PC-9 (cell line): ENCODE data around the gene SIPA1. TPM values are rescaled to one million over a fixed set of nuclear protein-coding genes. Genes with fewer than 3 reads are reported as not detected.

Experiments used
- BruUV-seq: library from RNA; stranded (reverse); fragments of 400-500 nt; replicated peaks from 2 replicates; lab custom pipeline; 2021; lab: Mats Ljungman, UMichigan
- CTCF ChIA-PET: fragments of 300-600 bp; sonication (Branson Sonifier 250); formaldehyde crosslinking; loops from one replicate; lab custom pipeline; 2022; ENCODE audit warnings: antibody characterized with exemption; lab: Charles Lee
- POLR2A ChIA-PET: fragments of 300-600 bp; sonication (Branson Sonifier 250); formaldehyde crosslinking; loops from one replicate; lab custom pipeline; 2022; ENCODE audit warnings: antibody characterized with exemption; ENCODE audit not compliant: unreplicated experiment; lab: Charles Lee
- DNase-seq, 2 experiments: peaks; one replicate each; pipeline versions ENCODE4 v3.0.0 to v3.0.0-alpha.2; 2015 to 2022; ENCODE audit warnings: mixed read lengths in 1 of 2
- H2AFZ ChIP-seq: fragments of 200-600 bp; sonication (generic); 2 replicates; pipeline ENCODE4 v1.8.1; 2017; ENCODE audit warnings: antibody characterized with exemption
- H3F3A ChIP-seq: fragments of 200-600 bp; sonication (generic); 2 replicates; pipeline ENCODE4 v1.8.1; 2017; ENCODE audit warnings: antibody characterized with exemption, mild to moderate bottlenecking, low read depth; ENCODE audit not compliant: insufficient read depth
- H3K27ac ChIP-seq: fragments of 200-600 bp; sonication (generic); 2 replicates; pipeline ENCODE4 v1.6.1; 2016; ENCODE audit warnings: mixed run types
- H3K27me3 ChIP-seq: fragments of 200-600 bp; sonication (generic); 2 replicates; pipeline ENCODE4 v1.6.1; 2016; ENCODE audit warnings: low read depth, mixed run types; ENCODE audit not compliant: insufficient read depth
- H3K36me3 ChIP-seq: fragments of 200-600 bp; sonication (generic); 2 replicates; pipeline ENCODE4 v1.6.1; 2016; ENCODE audit warnings: low read depth, mixed run types
- H3K4me1 ChIP-seq: fragments of 200-600 bp; sonication (generic); replicated peaks from 2 replicates; pipeline ENCODE4 v1.6.1; 2016; ENCODE audit warnings: mixed run types; ENCODE audit not compliant: insufficient read depth
- H3K4me2 ChIP-seq: fragments of 200-600 bp; sonication (generic); 2 replicates; pipeline ENCODE4 v1.6.1; 2017; ENCODE audit warnings: mixed run types
- H3K4me3 ChIP-seq: fragments of 200-600 bp; sonication (generic); 2 replicates; pipeline ENCODE4 v1.6.1; 2016; ENCODE audit warnings: mixed run types
- H3K79me2 ChIP-seq: fragments of 200-600 bp; sonication (generic); 2 replicates; pipeline ENCODE4 v1.6.1; 2017; ENCODE audit warnings: low read depth, mixed run types
- H3K9me2 ChIP-seq: fragments of 200-600 bp; sonication (generic); 2 replicates; pipeline ENCODE4 v1.8.1; 2017; ENCODE audit warnings: mild to moderate bottlenecking; ENCODE audit not compliant: insufficient read depth
- H3K9me3 ChIP-seq: fragments of 200-600 bp; sonication (generic); 2 replicates; pipeline ENCODE4 v1.8.1; 2016; ENCODE audit warnings: low read depth; ENCODE audit not compliant: insufficient read depth
- H4K20me1 ChIP-seq: fragments of 200-600 bp; sonication (generic); 2 replicates; pipeline ENCODE4 v1.8.1; 2017; ENCODE audit not compliant: insufficient read depth
- EZH2 ChIP-seq: fragments of 200-600 bp; sonication (generic); IDR thresholded peaks from 2 replicates; pipeline ENCODE4 v1.8.0; 2017; ENCODE audit warnings: antibody characterized with exemption, low read depth
- intact Hi-C: fragments of 100-400 bp; cut with micrococcal nuclease; formaldehyde crosslinking; loops from one replicate; pipeline ENCODE4 v1.10.0; 2022; ENCODE audit not compliant: unreplicated experiment
- total RNA-seq: library from RNA; stranded (reverse); gene quantifications from 2 replicates; pipeline ENCODE4 v1.2.3, GENCODE V29; 2021
- TF ChIP-seq, protein P1 (sequence below): fragments of 200-600 bp; sonication (generic); conservative IDR thresholded peaks from 2 replicates; pipeline ENCODE4 v1.6.1; 2017; ENCODE audit warnings: mixed run types, antibody characterized with exemption, mild to moderate bottlenecking, moderate library complexity

SIPA1 gene
- total RNA-seq, 1 experiment from 2014 or later: 65.6 TPM

DNA sequence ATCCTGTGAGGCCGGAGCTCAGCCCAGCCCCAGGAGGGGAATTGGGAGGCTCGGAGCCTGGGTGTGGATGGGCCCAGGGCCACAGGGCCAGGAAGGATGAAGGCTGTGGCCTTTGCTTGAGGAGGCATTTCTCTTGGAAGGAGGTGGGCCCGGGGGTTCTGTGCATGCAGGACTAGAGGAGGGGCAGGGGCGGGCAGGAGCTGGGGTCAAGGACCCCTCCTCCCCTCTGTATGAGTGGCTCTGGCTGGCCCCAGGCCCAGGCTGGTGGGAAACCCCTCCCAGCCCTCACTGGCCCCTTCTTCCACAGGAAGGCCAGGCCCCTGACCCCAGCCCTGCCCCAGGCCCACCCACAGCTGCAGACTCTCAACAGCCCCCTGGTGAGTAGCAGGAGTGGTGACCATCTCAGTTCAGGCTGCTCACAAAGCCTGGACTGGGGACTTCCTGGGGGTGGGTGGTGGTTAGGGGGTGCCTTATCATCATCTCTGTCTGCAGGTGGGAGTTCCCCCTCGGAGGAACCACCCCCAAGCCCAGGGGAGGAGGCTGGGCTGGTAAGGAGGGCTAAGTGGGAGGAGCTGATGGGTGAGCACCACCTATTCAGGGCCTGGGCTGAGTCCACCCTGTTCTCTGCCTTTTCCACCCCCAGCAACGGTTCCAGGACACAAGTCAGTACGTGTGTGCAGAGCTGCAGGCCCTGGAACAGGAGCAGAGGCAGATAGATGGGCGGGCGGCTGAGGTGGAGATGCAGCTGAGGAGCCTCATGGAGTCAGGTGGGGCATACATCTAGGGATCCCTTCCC, 48.3 kb upstream of the SIPA1 start:
- H3K27me3 ChIP-seq: no peaks in the 10 kb centered on the region
- intact Hi-C loops: no loop called here
- H3K9me2 ChIP-seq: no peaks in the 10 kb centered on the region
- no peak overlapping the region for H3K4me3 ChIP-seq
- no peaks in the 10 kb centered on the region for H3K36me3 ChIP-seq
- no peaks in the 10 kb centered on the region for H3K79me2 ChIP-seq
- POLR2A ChIA-PET: no interaction called here
- peaks cover 41% of the 10 kb centered on the region for H3F3A ChIP-seq
- no peak overlapping the region for H3K4me2 ChIP-seq
- BruUV-seq: no TSS peak
- H2AFZ ChIP-seq: no peak overlapping the region
- no peak for DNase-seq
- no peaks in the 10 kb centered on the region for H3K9me3 ChIP-seq
- no peaks in the 10 kb centered on the region for H3K4me1 ChIP-seq
- no peaks in the 10 kb centered on the region for H4K20me1 ChIP-seq
- TF ChIP-seq, protein P1, sequence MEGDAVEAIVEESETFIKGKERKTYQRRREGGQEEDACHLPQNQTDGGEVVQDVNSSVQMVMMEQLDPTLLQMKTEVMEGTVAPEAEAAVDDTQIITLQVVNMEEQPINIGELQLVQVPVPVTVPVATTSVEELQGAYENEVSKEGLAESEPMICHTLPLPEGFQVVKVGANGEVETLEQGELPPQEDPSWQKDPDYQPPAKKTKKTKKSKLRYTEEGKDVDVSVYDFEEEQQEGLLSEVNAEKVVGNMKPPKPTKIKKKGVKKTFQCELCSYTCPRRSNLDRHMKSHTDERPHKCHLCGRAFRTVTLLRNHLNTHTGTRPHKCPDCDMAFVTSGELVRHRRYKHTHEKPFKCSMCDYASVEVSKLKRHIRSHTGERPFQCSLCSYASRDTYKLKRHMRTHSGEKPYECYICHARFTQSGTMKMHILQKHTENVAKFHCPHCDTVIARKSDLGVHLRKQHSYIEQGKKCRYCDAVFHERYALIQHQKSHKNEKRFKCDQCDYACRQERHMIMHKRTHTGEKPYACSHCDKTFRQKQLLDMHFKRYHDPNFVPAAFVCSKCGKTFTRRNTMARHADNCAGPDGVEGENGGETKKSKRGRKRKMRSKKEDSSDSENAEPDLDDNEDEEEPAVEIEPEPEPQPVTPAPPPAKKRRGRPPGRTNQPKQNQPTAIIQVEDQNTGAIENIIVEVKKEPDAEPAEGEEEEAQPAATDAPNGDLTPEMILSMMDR: no peak
- no peak for TF ChIP-seq EZH2
- CTCF ChIA-PET: interaction anchor here (0.6 kb wide), 1 partner anchor 259 kb away, joined by 3 read pairs; no protein-coding TSS in a partner anchor
- H3K27ac ChIP-seq: no peak overlapping the region

DNA sequence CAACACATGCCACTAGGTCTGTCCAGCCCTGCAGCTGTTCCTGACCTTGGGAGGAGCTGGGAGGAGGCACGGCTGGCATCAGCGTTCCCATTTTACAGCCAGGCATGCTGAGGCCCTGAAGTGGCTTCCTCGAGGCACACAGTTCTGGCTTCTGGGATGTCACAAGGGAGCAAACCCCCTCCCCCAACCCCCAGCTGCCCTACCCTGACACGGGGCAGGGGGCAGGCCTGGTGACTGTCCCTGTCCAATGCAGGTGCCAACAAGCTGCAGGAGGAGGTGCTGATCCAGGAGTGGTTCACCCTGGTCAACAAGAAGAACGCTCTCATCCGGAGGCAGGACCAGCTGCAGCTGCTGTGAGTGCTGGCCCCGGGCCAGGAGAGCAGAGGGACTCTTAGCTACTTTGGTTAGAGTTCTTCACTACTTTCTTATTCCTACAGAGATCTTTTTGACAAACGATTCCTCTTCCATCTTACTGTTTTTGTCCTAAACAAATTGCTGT, 47.6 kb upstream of the SIPA1 start:
- Histone ChIP-seq H2AFZ (no peak overlapping the region), H3K9me3 (no peaks in the 10 kb centered on the region), H4K20me1 (no peaks in the 10 kb centered on the region), H3K9me2 (no peaks in the 10 kb centered on the region), H3F3A (peaks cover 42% of the 10 kb centered on the region), H3K79me2 (no peaks in the 10 kb centered on the region), H3K27ac (no peak overlapping the region), H3K4me2 (no peak overlapping the region), H3K4me1 (0 out of 2 replicates have a peak, but pooled peaks cover under 1% of the 10 kb centered on the region), H3K27me3 (no peaks in the 10 kb centered on the region), H3K36me3 (no peaks in the 10 kb centered on the region), H3K4me3 (no peak overlapping the region)
- TF ChIP-seq, protein P1: no peak
- TF ChIP-seq EZH2: no peak
- CTCF ChIA-PET: no interaction called here
- no peak for DNase-seq
- BruUV-seq: no TSS peak
- POLR2A ChIA-PET: no interaction called here
- intact Hi-C loops: no loop called here

DNA sequence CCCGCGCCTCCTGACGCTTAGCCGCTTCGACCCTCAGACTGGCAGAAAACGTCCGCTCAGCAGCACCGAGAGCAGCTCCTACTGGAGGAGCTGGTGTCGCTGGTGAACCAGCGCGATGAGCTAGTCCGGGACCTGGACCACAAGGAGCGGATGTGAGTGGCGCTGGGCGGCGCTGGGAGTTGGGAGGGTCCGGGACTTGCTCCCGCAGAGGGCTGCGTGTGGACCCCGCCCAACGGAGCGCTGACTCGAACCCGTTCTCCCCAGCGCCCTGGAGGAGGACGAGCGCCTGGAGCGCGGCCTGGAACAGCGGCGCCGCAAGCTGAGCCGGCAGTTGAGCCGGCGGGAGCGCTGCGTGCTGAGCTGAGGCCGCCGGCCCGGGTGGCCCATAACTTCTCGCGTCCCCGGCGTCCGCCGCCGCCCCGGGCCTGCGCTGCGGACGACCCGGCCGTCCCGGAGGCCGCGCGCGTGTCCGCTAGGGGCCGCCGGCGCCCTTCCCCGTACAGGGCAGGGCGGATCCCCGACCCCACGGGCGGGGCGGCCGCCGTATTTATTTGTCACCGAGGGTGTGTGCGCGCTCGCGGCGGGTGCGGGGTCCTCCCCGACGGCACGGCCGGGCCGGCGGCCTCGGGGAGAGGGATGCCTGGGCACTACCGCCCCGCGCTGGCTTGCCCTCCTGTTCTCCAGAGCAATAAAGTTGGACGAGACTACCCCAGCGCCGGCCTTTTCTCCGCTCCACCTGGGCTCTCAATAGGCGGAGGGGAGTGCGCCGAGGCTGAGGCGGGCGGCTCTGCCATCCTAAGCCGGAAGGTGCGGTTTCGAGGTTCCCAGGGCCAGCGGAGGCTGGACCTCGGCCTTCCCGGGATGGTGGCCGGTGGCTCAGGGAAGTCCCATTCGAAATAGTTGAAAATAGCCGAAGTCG, 45.7 kb upstream of the SIPA1 start:
- Histone ChIP-seq H3K4me3 (no peak overlapping the region), H3K4me1 (0 out of 2 replicates have a peak, but pooled peaks cover 7% of the 10 kb centered on the region), H3K79me2 (no peaks in the 10 kb centered on the region), H3K9me2 (no peaks in the 10 kb centered on the region), H3K36me3 (no peaks in the 10 kb centered on the region), H3K9me3 (no peaks in the 10 kb centered on the region), H3K27me3 (no peaks in the 10 kb centered on the region), H4K20me1 (no peaks in the 10 kb centered on the region), H3K27ac (no peak overlapping the region), H3F3A (peaks cover 32% of the 10 kb centered on the region), H3K4me2 (no peak overlapping the region), H2AFZ (no peak overlapping the region)
- TF ChIP-seq, protein P1: no peak
- TF ChIP-seq EZH2: no peak
- POLR2A ChIA-PET: no interaction called here
- CTCF ChIA-PET: interaction anchor here (0.8 kb wide), 1 partner anchor 52 kb away, joined by 4 read pairs; no protein-coding TSS in a partner anchor
- no TSS peak for BruUV-seq
- no peak for DNase-seq
- intact Hi-C loops: no loop called here
